HepG2 (cell line): ENCODE measurements around the gene PIGV. TPM values are rescaled to one million over a fixed set of nuclear protein-coding genes. Genes with fewer than 3 reads are reported as not detected.
A peak's percentile ranks its signal among the peaks of the same experiment; 100 is the strongest.

Experiments
- CBX1 ChIP-seq: IDR thresholded peaks from one replicate; pipeline ENCODE4 v1.6.1; 2016; ENCODE audit warnings: antibody characterized with exemption, low read depth
- CCAR2 ChIP-seq: fragments of 200-400 bp; formaldehyde crosslinking; optimal IDR thresholded peaks from 2 replicates; pipeline ENCODE3; 2018; ENCODE audit warnings: low read depth, mild to moderate bottlenecking, low read length, moderate library complexity
- CTCF ChIP-seq: sonication (generic); formaldehyde crosslinking; IDR thresholded peaks from 2 replicates; pipeline ENCODE4 v1.5.0; 2020; ENCODE audit warnings: mild to moderate bottlenecking, missing genetic modification reagents, moderate library complexity
- FOXO1 ChIP-seq: sonication (generic); formaldehyde crosslinking; IDR thresholded peaks from 2 replicates; pipeline ENCODE4 v1.4.0; 2020; ENCODE audit warnings: missing genetic modification reagents
- GATAD1 ChIP-seq: IDR thresholded peaks from 2 replicates; pipeline ENCODE4 v1.6.1; 2016; ENCODE audit warnings: missing genetic modification reagents, missing compliant biosample characterization
- IKZF1 ChIP-seq: fragments of 450-650 bp; IDR thresholded peaks from 2 replicates; pipeline ENCODE4 v1.7.1; 2016
- MBD4 ChIP-seq: IDR thresholded peaks from 2 replicates; pipeline ENCODE4 v1.6.1; 2012; ENCODE audit warnings: low read length, inconsistent platforms, borderline replicate concordance
- NFAT5 ChIP-seq: sonication (generic); formaldehyde crosslinking; IDR thresholded peaks from 2 replicates; pipeline ENCODE4 v1.4.0; 2020; ENCODE audit warnings: missing genetic modification reagents
- PATZ1 ChIP-seq: sonication (generic); formaldehyde crosslinking; IDR thresholded peaks from 2 replicates; pipeline ENCODE4 v1.4.0; 2020; ENCODE audit warnings: missing genetic modification reagents
- SCMH1 ChIP-seq: sonication (generic); formaldehyde crosslinking; IDR thresholded peaks from 2 replicates; pipeline ENCODE4 v1.9.0; 2021; ENCODE audit warnings: missing genetic modification reagents, mild to moderate bottlenecking, borderline replicate concordance
- SOX13 ChIP-seq, 3 experiments: fragments of 450-650 bp in 1 of 3; sonication (generic) in 1 of 3; formaldehyde crosslinking in 1 of 3; IDR thresholded peaks in 2 of 3; conservative IDR thresholded peaks in 1 of 3; 2 replicates each; pipeline versions ENCODE4 v1.5.0 to v1.6.1; 2016 to 2020; ENCODE audit warnings: antibody characterized with exemption in 1 of 3, mild to moderate bottlenecking in 1 of 3, missing compliant biosample characterization in 1 of 3, missing genetic modification reagents in 1 of 3, moderate library complexity in 1 of 3
- SRY ChIP-seq: sonication (generic); formaldehyde crosslinking; IDR thresholded peaks from 2 replicates; pipeline ENCODE4 v1.8.0; 2022; ENCODE audit warnings: mild to moderate bottlenecking, missing genetic modification reagents
- TEAD2 ChIP-seq: sonication (generic); formaldehyde crosslinking; IDR thresholded peaks from 2 replicates; pipeline ENCODE4 v1.9.0; 2021; ENCODE audit warnings: missing genetic modification reagents
- ZBTB43 ChIP-seq: sonication (generic); formaldehyde crosslinking; conservative IDR thresholded peaks from 2 replicates; pipeline ENCODE4 v1.4.0; 2020; ENCODE audit warnings: missing genetic modification reagents
- ZNF501 ChIP-seq: sonication (generic); formaldehyde crosslinking; IDR thresholded peaks from 2 replicates; pipeline ENCODE4 v1.5.1; 2020; ENCODE audit warnings: mild to moderate bottlenecking, moderate library complexity, missing genetic modification reagents
- ZNF7 ChIP-seq: IDR thresholded peaks from 2 replicates; pipeline ENCODE4 v1.6.1; 2016; ENCODE audit warnings: missing biosample characterization, missing genetic modification reagents
- ZNF703 ChIP-seq: sonication (generic); formaldehyde crosslinking; IDR thresholded peaks from 2 replicates; pipeline ENCODE4 v1.5.1; 2020; ENCODE audit warnings: missing genetic modification reagents, mild to moderate bottlenecking, moderate library complexity, borderline replicate concordance
- ZNF720 ChIP-seq: sonication (generic); formaldehyde crosslinking; IDR thresholded peaks from 2 replicates; pipeline ENCODE4 v1.4.0; 2020; ENCODE audit warnings: missing genetic modification reagents
- ZNF879 ChIP-seq: sonication (generic); formaldehyde crosslinking; IDR thresholded peaks from 2 replicates; pipeline ENCODE4 v1.8.1; 2023; ENCODE audit warnings: missing genetic modification reagents
- polyA plus RNA-seq, 8 experiments: library from polyadenylated mRNA; depleted of rRNA in 3 of 8; stranded (reverse) in 7 of 8; unstranded in 1 of 8; fragments of >200 nt; fragmentation: Illumina TruSeq in 4 of 8; extraction: Trizol in 4 of 8; gene quantifications; 2 replicates each; pipeline versions ENCODE4 v1.2.1 to v1.2.3, GENCODE V29; 2011 to 2016; ENCODE audit warnings: low read depth in 4 of 8, missing spikeins in 1 of 8, mixed read lengths in 1 of 8; ENCODE audit not compliant: insufficient read depth in 1 of 8
- total RNA-seq, 5 experiments: library from RNA; depleted of rRNA; stranded (reverse); fragments of >200 nt; fragmentation: Illumina TruSeq; extraction: Trizol; gene quantifications; 2 replicates each; pipeline ENCODE4 v1.2.3, GENCODE V29; 2016; ENCODE audit warnings: low read depth in 1 of 5

Gene PIGV
- total and polyA plus RNA-seq, 2 of the 13 experiments (the other 11 are each of a cell fraction or from before 2014, with no cell fraction given): 13.5 to 22.7 TPM

GRCh38 chr1:26771643-26772321, 16.0 kb upstream of the PIGV start (continued):
- no peak for TF ChIP-seq NFAT5 (CRISPR knock-in tag)
- TF ChIP-seq CBX1: no peak
- TF ChIP-seq MBD4: no peak
- no peak for TF ChIP-seq ZNF720 (CRISPR knock-in tag)
- TF ChIP-seq SCMH1 (CRISPR knock-in tag): no peak
- peak; percentile 40; the same call in 1 of the 2 replicates for TF ChIP-seq GATAD1 (CRISPR knock-in tag)
- no peak for TF ChIP-seq TEAD2
- TF ChIP-seq CTCF (CRISPR knock-in tag): no peak
- no peak for TF ChIP-seq ZNF703 (CRISPR knock-in tag)
- no peak for TF ChIP-seq CCAR2
- no peak for TF ChIP-seq ZNF879 (CRISPR knock-in tag)
- TF ChIP-seq PATZ1 (CRISPR knock-in tag): 0 out of 2 replicates have a peak, but pooled peaks have one; percentile 21
- TF ChIP-seq FOXO1: peak; percentile 87
- TF ChIP-seq IKZF1: no peak
- TF ChIP-seq ZBTB43 (CRISPR knock-in tag): no peak
- no peak for TF ChIP-seq ZNF501 (CRISPR knock-in tag)
- TF ChIP-seq SOX13 (IDR thresholded peaks at IDR 0.05): no peak
- peak in 1 of 2 experiments; percentile 39; a peak in 1 of 4 replicates for TF ChIP-seq SOX13 (CRISPR knock-in tag; conservative IDR thresholded peaks at IDR 0.05 in 1 of 2, IDR thresholded peaks at IDR 0.05 in 1 of 2)
- no peak for TF ChIP-seq SRY (CRISPR knock-in tag)
- TF ChIP-seq ZNF7 (CRISPR knock-in tag): no peak
